HEK293 (cell line): Measurements from ENCODE around the gene CACHD1.

Experiments
- BCL11A ChIP-seq: fragments of 450-650 bp; formaldehyde crosslinking; IDR thresholded peaks from 2 replicates; pipeline ENCODE4 v1.5.1; 2016; ENCODE audit warnings: low read depth, missing biosample characterization, missing genetic modification characterization
- BCL11B ChIP-seq: fragments of 450-650 bp; formaldehyde crosslinking; IDR thresholded peaks from 2 replicates; pipeline ENCODE4 v1.5.1; 2016; ENCODE audit warnings: low read depth, missing biosample characterization, missing genetic modification characterization
- GLI2 ChIP-seq: fragments of 450-650 bp; formaldehyde crosslinking; IDR thresholded peaks from 2 replicates; pipeline ENCODE4; 2017; ENCODE audit warnings: missing biosample characterization, missing genetic modification characterization, low read depth, borderline replicate concordance
- KLF10 ChIP-seq: fragments of 450-650 bp; IDR thresholded peaks from 2 replicates; pipeline ENCODE4 v1.5.1; 2018; ENCODE audit warnings: missing biosample characterization, mild to moderate bottlenecking, missing genetic modification characterization
- KLF16 ChIP-seq: fragments of 450-650 bp; formaldehyde crosslinking; IDR thresholded peaks from 2 replicates; pipeline ENCODE4 v1.5.1; 2017; ENCODE audit warnings: missing biosample characterization, missing genetic modification characterization
- REST ChIP-seq: fragments of 450-650 bp; formaldehyde crosslinking; IDR thresholded peaks from 2 replicates; pipeline ENCODE4 v1.5.1; 2016; ENCODE audit warnings: missing biosample characterization, missing genetic modification characterization
- SP3 ChIP-seq: fragments of 450-650 bp; formaldehyde crosslinking; IDR thresholded peaks from 2 replicates; pipeline ENCODE4 v1.5.1; 2016; ENCODE audit warnings: missing biosample characterization, missing genetic modification characterization
- ZEB2 ChIP-seq: fragments of 450-650 bp; formaldehyde crosslinking; IDR thresholded peaks from 2 replicates; pipeline ENCODE4 v1.5.1; 2016; ENCODE audit warnings: missing biosample characterization, missing genetic modification characterization
- ZFP3 ChIP-seq: fragments of 450-650 bp; formaldehyde crosslinking; IDR thresholded peaks from 2 replicates; pipeline ENCODE4 v1.5.1; 2016; ENCODE audit warnings: low read depth, missing biosample characterization, missing genetic modification characterization
- ZNF174 ChIP-seq: fragments of 450-650 bp; formaldehyde crosslinking; IDR thresholded peaks from 2 replicates; pipeline ENCODE4 v1.5.0; 2017; ENCODE audit warnings: missing biosample characterization, mild to moderate bottlenecking, missing genetic modification characterization
- ZNF19 ChIP-seq: fragments of 450-650 bp; formaldehyde crosslinking; IDR thresholded peaks from 2 replicates; pipeline ENCODE4; 2016; ENCODE audit warnings: missing biosample characterization, missing genetic modification characterization, low read depth
- ZNF214 ChIP-seq: fragments of 450-650 bp; formaldehyde crosslinking; IDR thresholded peaks from 2 replicates; pipeline ENCODE4 v1.5.1; 2017; ENCODE audit warnings: missing biosample characterization, mild to moderate bottlenecking, missing genetic modification characterization, borderline replicate concordance
- ZNF324 ChIP-seq: fragments of 450-650 bp; formaldehyde crosslinking; IDR thresholded peaks from 2 replicates; pipeline ENCODE4 v1.5.1; 2016; ENCODE audit warnings: missing biosample characterization, missing genetic modification characterization
- ZNF350 ChIP-seq: fragments of 450-650 bp; formaldehyde crosslinking; IDR thresholded peaks from 2 replicates; pipeline ENCODE4 v1.5.0; 2017; ENCODE audit warnings: missing biosample characterization, mild to moderate bottlenecking, missing genetic modification characterization
- ZNF354C ChIP-seq: fragments of 450-650 bp; formaldehyde crosslinking; IDR thresholded peaks from 2 replicates; pipeline ENCODE4 v1.5.1; 2016; ENCODE audit warnings: missing biosample characterization, missing genetic modification characterization, low read depth, borderline replicate concordance
- ZNF366 ChIP-seq: fragments of 450-650 bp; formaldehyde crosslinking; conservative IDR thresholded peaks from 2 replicates; pipeline ENCODE4 v1.5.1; 2016; ENCODE audit warnings: missing biosample characterization, missing genetic modification characterization
- ZNF394 ChIP-seq: fragments of 450-650 bp; formaldehyde crosslinking; IDR thresholded peaks from 2 replicates; pipeline ENCODE4 v1.5.1; 2016; ENCODE audit warnings: missing biosample characterization, missing genetic modification characterization, mild to moderate bottlenecking, moderate library complexity, borderline replicate concordance
- ZNF433 ChIP-seq: fragments of 450-650 bp; formaldehyde crosslinking; IDR thresholded peaks from 2 replicates; pipeline ENCODE4 v1.5.1; 2016; ENCODE audit warnings: missing biosample characterization, missing genetic modification characterization, low read depth
- ZNF555 ChIP-seq: fragments of 450-650 bp; formaldehyde crosslinking; conservative IDR thresholded peaks from 2 replicates; pipeline ENCODE4 v1.5.1; 2017; ENCODE audit warnings: missing biosample characterization, mild to moderate bottlenecking, missing genetic modification characterization, inconsistent platforms
- ZNF561 ChIP-seq: fragments of 450-650 bp; IDR thresholded peaks from 2 replicates; pipeline ENCODE4 v1.5.1; 2018; ENCODE audit warnings: missing biosample characterization, missing genetic modification characterization, borderline replicate concordance
- ZNF596 ChIP-seq: fragments of 450-650 bp; IDR thresholded peaks from 2 replicates; pipeline ENCODE4 v1.5.0; 2018; ENCODE audit warnings: missing biosample characterization, mild to moderate bottlenecking, missing genetic modification characterization, moderate library complexity
- ZNF600 ChIP-seq: fragments of 450-650 bp; formaldehyde crosslinking; IDR thresholded peaks from 2 replicates; pipeline ENCODE4 v1.5.1; 2016; ENCODE audit warnings: missing biosample characterization, missing genetic modification characterization
- ZNF623 ChIP-seq: fragments of 450-650 bp; formaldehyde crosslinking; IDR thresholded peaks from 2 replicates; pipeline ENCODE4 v1.5.1; 2016; ENCODE audit warnings: missing biosample characterization, missing genetic modification characterization
- ZNF707 ChIP-seq: fragments of 450-650 bp; formaldehyde crosslinking; IDR thresholded peaks from 2 replicates; pipeline ENCODE4 v1.5.1; 2016; ENCODE audit warnings: missing biosample characterization, missing genetic modification characterization
- ZNF792 ChIP-seq: fragments of 450-650 bp; formaldehyde crosslinking; IDR thresholded peaks from 2 replicates; pipeline ENCODE4 v1.5.1; 2016; ENCODE audit warnings: missing biosample characterization, missing genetic modification characterization
- ZNF843 ChIP-seq: fragments of 450-650 bp; formaldehyde crosslinking; IDR thresholded peaks from 2 replicates; pipeline ENCODE4 v1.5.1; 2016; ENCODE audit warnings: missing biosample characterization, missing genetic modification characterization
- TF ChIP-seq, protein P1 (sequence below): fragments of 450-650 bp; formaldehyde crosslinking; IDR thresholded peaks from 2 replicates; pipeline ENCODE4 v1.5.1; 2017; ENCODE audit warnings: missing biosample characterization, missing genetic modification characterization
- TF ChIP-seq, protein P2 (sequence below): fragments of 450-650 bp; formaldehyde crosslinking; IDR thresholded peaks from 2 replicates; pipeline ENCODE4 v1.5.1; 2017; ENCODE audit warnings: missing biosample characterization, missing genetic modification characterization
- TF ChIP-seq, protein P3 (sequence below): fragments of 450-650 bp; IDR thresholded peaks from 2 replicates; pipeline ENCODE4 v1.5.1; 2018; ENCODE audit warnings: missing biosample characterization, mild to moderate bottlenecking, missing genetic modification characterization

The CACHD1 gene

DNA sequence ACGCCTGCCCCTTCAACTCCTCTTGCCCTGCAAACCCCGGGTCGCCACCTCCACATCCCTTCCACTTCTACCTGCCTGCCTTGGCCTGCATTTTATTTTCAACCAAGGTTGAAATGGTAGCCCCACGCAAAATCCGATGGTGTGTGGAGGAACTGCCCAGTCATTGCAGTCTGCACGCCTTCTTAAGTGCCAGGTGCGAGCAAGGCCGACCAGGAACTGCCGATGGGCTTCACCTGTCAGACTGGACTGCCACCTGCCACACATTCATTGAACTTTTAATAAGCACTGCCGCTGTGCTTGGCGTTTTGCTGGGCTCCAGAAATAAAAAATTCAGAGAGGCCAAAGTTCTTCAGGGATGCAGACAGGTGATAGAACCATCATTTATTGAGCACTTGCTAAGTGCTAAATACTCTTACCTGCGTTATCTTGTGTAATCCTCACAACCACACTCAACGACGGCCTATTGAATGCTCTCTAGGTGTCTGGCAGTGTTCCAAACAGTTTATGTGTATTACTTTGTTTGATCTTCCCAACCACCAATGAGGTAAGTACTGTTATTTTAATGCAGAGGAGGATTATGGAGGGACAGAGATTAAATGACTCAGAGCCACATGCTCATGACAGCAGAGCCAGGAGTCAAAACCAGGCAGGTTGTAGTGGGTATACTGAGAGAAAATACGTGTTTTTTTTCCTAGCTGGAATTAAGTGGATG is 36.2 kb downstream of the CACHD1 start (continued):
- TF ChIP-seq, protein P1, sequence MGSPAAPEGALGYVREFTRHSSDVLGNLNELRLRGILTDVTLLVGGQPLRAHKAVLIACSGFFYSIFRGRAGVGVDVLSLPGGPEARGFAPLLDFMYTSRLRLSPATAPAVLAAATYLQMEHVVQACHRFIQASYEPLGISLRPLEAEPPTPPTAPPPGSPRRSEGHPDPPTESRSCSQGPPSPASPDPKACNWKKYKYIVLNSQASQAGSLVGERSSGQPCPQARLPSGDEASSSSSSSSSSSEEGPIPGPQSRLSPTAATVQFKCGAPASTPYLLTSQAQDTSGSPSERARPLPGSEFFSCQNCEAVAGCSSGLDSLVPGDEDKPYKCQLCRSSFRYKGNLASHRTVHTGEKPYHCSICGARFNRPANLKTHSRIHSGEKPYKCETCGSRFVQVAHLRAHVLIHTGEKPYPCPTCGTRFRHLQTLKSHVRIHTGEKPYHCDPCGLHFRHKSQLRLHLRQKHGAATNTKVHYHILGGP (tag by site-specific recombination): peak; percentile 98
- peak; percentile 86; the same call in 1 of the 2 replicates for TF ChIP-seq ZNF324 (tag by site-specific recombination)
- no peak for TF ChIP-seq ZNF350 (tag by site-specific recombination)
- TF ChIP-seq ZNF596 (tag by site-specific recombination): peak; percentile 52; the same call in 1 of the 2 replicates
- no peak for TF ChIP-seq ZNF555 (tag by site-specific recombination)
- 0 out of 2 replicates have a peak, but pooled peaks have one; percentile 48 for TF ChIP-seq KLF16 (tag by site-specific recombination)
- TF ChIP-seq ZNF214 (tag by site-specific recombination): no peak
- no peak for TF ChIP-seq ZNF433 (tag by site-specific recombination)
- TF ChIP-seq ZNF394 (tag by site-specific recombination): peak; percentile 81
- TF ChIP-seq GLI2 (tag by site-specific recombination): peak; percentile 81; the same call in 1 of the 2 replicates
- TF ChIP-seq, protein P2, sequence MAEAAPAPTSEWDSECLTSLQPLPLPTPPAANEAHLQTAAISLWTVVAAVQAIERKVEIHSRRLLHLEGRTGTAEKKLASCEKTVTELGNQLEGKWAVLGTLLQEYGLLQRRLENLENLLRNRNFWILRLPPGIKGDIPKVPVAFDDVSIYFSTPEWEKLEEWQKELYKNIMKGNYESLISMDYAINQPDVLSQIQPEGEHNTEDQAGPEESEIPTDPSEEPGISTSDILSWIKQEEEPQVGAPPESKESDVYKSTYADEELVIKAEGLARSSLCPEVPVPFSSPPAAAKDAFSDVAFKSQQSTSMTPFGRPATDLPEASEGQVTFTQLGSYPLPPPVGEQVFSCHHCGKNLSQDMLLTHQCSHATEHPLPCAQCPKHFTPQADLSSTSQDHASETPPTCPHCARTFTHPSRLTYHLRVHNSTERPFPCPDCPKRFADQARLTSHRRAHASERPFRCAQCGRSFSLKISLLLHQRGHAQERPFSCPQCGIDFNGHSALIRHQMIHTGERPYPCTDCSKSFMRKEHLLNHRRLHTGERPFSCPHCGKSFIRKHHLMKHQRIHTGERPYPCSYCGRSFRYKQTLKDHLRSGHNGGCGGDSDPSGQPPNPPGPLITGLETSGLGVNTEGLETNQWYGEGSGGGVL (tag by site-specific recombination): peak; percentile 62
- TF ChIP-seq ZNF354C: no peak
- peak; percentile 88 for TF ChIP-seq ZEB2 (tag by site-specific recombination)
- peak; percentile 87 for TF ChIP-seq ZNF561 (tag by site-specific recombination)
- peak; percentile 82 for TF ChIP-seq BCL11B (tag by site-specific recombination)
- TF ChIP-seq ZNF623 (tag by site-specific recombination): no peak
- no peak for TF ChIP-seq ZNF792 (tag by site-specific recombination)
- peak; percentile 91 for TF ChIP-seq KLF10 (tag by site-specific recombination)
- peak; percentile 96 for TF ChIP-seq ZNF843
- TF ChIP-seq ZNF366 (tag by site-specific recombination): peak; percentile 99
- TF ChIP-seq ZNF707 (tag by site-specific recombination): no peak
- TF ChIP-seq BCL11A (tag by site-specific recombination): peak; percentile 94
- TF ChIP-seq ZNF174 (tag by site-specific recombination): no peak
- TF ChIP-seq REST (tag by site-specific recombination): no peak
- no peak for TF ChIP-seq ZFP3 (tag by site-specific recombination)
- TF ChIP-seq ZNF19 (tag by site-specific recombination): no peak
- TF ChIP-seq SP3: peak; percentile 60
- TF ChIP-seq ZNF600 (tag by site-specific recombination): peak; percentile 88
- TF ChIP-seq, protein P3, sequence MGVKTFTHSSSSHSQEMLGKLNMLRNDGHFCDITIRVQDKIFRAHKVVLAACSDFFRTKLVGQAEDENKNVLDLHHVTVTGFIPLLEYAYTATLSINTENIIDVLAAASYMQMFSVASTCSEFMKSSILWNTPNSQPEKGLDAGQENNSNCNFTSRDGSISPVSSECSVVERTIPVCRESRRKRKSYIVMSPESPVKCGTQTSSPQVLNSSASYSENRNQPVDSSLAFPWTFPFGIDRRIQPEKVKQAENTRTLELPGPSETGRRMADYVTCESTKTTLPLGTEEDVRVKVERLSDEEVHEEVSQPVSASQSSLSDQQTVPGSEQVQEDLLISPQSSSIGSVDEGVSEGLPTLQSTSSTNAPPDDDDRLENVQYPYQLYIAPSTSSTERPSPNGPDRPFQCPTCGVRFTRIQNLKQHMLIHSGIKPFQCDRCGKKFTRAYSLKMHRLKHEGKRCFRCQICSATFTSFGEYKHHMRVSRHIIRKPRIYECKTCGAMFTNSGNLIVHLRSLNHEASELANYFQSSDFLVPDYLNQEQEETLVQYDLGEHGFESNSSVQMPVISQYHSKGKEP (tag by site-specific recombination): peak; percentile 97
